GM13976 (cell line): ENCODE results near the gene MSRB1.

Experiments
- DNase-seq: peaks from one replicate; pipeline ENCODE4 v3.0.0; 2012; ENCODE audit warnings: low spot score
- in situ Hi-C: fragments of 300-500 bp; cut with MboI; formaldehyde crosslinking; loops from one replicate; pipeline ENCODE4 v1.12.0; 2022; ENCODE audit warnings: low sequenced_read_pairs, mixed read lengths, inconsistent platforms; ENCODE audit not compliant: unreplicated experiment
- TF ChIP-seq, protein P1 (sequence below): IDR thresholded peaks from 2 replicates; pipeline ENCODE4 v1.5.1; 2012; ENCODE audit warnings: borderline replicate concordance, mild to moderate bottlenecking; ENCODE audit not compliant: insufficient read depth; ENCODE audit errors: extremely low read depth, missing control alignments, control extremely low read depth

MSRB1 gene

DNA sequence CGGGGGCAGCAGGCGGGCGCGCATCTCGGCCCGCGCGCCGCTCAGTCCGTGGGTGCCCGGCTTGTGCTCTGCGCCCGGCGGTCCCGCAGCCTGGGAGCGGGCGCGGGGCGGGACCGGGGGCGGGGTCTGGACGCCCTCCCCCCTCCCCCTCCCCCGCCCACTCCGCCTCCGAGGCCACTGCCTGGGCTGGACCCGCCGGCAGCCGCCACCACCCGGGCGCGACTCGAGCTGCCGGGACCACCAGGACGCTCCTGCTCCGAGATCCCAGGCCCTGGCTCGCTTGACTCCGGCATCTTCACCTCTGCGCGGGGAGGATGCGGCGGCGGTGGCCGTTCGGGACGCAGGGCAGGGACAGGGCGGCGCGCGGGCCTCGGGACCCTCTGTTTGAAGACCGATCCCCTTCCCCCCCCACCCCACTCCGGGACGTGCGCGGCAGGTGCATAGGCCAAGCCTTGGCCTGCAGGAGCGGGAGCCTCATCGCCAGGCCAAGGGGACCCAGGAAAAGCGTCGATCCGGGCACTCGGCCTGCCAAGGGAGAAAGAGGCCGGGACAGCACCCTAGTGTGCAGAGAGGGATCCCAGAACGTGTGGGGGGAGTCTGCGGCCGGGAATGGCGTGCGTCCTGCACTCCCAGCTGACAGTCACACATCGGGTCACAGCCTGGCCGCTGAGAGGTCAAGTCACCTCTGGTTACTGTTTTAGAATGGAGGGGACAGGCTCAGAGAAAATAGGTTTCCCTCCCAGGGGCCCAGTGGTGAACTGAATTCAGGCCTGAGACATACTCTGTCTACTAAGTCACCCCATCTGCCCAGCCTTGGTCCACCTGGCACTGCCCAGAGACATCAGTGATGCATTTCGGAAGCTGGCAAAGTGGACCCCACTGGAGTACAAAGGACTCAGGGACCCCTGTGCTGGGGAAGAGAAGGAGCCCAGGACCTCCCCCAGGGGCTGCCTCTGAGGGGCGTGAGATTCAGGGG lies 24.4 kb downstream of the MSRB1 start, which contains the start of gene HS3ST6:
Gene HS3ST6, minus strand, starts transcription at position 65 of the 976 bp plus-strand sequence. CDS start 92 bp downstream, outside the sequence.
- in situ Hi-C loops = no loop called here
- no peak for DNase-seq
- TF ChIP-seq, protein P1, sequence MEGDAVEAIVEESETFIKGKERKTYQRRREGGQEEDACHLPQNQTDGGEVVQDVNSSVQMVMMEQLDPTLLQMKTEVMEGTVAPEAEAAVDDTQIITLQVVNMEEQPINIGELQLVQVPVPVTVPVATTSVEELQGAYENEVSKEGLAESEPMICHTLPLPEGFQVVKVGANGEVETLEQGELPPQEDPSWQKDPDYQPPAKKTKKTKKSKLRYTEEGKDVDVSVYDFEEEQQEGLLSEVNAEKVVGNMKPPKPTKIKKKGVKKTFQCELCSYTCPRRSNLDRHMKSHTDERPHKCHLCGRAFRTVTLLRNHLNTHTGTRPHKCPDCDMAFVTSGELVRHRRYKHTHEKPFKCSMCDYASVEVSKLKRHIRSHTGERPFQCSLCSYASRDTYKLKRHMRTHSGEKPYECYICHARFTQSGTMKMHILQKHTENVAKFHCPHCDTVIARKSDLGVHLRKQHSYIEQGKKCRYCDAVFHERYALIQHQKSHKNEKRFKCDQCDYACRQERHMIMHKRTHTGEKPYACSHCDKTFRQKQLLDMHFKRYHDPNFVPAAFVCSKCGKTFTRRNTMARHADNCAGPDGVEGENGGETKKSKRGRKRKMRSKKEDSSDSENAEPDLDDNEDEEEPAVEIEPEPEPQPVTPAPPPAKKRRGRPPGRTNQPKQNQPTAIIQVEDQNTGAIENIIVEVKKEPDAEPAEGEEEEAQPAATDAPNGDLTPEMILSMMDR = no peak

GRCh38 chr16:1917665-1918350 lies 25.2 kb downstream of the MSRB1 start:
- DNase-seq = no peak
- in situ Hi-C loops = no loop called here
- TF ChIP-seq, protein P1 = no peak

- TF ChIP-seq, protein P1 = no peak
- in situ Hi-C loops = no loop called here
- no peak for DNase-seq
Observed at GRCh38 chr16:1917056-1917664, 25.8 kb downstream of the MSRB1 start.

DNA sequence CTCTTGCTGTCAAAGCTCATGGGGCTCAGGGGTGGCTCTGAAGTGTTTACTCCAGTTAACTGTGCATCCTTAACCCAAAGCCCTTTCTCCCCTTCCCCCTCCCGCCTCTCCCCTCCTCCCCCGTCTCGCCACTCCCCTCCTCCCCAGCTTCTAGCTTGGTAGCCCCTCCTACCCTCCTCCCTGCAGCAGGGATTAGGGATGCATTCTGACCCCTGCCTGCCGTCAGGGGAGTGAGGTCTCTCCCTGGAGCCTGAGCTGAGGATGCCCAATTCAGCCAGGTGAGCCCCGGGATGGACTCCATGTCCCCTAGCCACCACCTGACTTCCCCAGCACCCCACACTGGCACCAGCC lies 26.4 kb downstream of the MSRB1 start:
- no peak for DNase-seq
- in situ Hi-C loops = no loop called here

GRCh38 chr16:1915732-1916639 lies 27.0 kb downstream of the MSRB1 start:
- DNase-seq = no peak
- TF ChIP-seq, protein P1 = no peak
- in situ Hi-C loops = no loop called here

More for the DNA sequence above, 26.4 kb downstream of the MSRB1 start:
- TF ChIP-seq, protein P1 = no peak
